ENCODE measurements around the gene TSG101. TPM values are rescaled to one million over a fixed set of nuclear protein-coding genes. Genes with fewer than 3 reads are reported as not detected.

The TSG101 gene
- total RNA-seq, 1 donor from 2014 or later, result 124 TPM

GRCh38 chr11:18463439-18463838 is 63.3 kb downstream of the TSG101 start:
- TF ChIP-seq CTCF (conservative IDR thresholded peaks at IDR 0.05; ENCODE audit: low read depth, low read length), result no peak

GRCh38 chr11:18461909-18462308 is 64.8 kb downstream of the TSG101 start:
- DNase-seq (ENCODE audit: low read depth), result no peak
- no peak for TF ChIP-seq CTCF (conservative IDR thresholded peaks at IDR 0.05; ENCODE audit: low read depth, low read length)

More at GRCh38 chr11:18463439-18463838, 63.3 kb downstream of the TSG101 start:
- DNase-seq (ENCODE audit: low read depth), result no peak
- no peak overlapping the region for H3K4me3 ChIP-seq (ENCODE audit: low read depth, low read length)

GRCh38 chr11:18459634-18460033 is 67.1 kb downstream of the TSG101 start:
- TF ChIP-seq CTCF (conservative IDR thresholded peaks at IDR 0.05; ENCODE audit: low read depth, low read length), result no peak
- no peak overlapping the region for H3K4me3 ChIP-seq (ENCODE audit: low read depth, low read length)
- no peak for DNase-seq (ENCODE audit: low read depth)

More at GRCh38 chr11:18461909-18462308, 64.8 kb downstream of the TSG101 start:
- H3K4me3 ChIP-seq (ENCODE audit: low read depth, low read length), result no peak overlapping the region

- TF ChIP-seq CTCF (conservative IDR thresholded peaks at IDR 0.05; ENCODE audit: low read depth, low read length), result no peak
- DNase-seq (ENCODE audit: low read depth), result no peak
- H3K4me3 ChIP-seq (ENCODE audit: low read depth, low read length), result no peak overlapping the region
Observed at GRCh38 chr11:18457450-18457849, 69.3 kb downstream of the TSG101 start.

- no peak for TF ChIP-seq CTCF (conservative IDR thresholded peaks at IDR 0.05; ENCODE audit: low read depth, low read length)
- H3K4me3 ChIP-seq (ENCODE audit: low read depth, low read length), result no peak within 1 kb of the TSS
- no peak for DNase-seq (ENCODE audit: low read depth)
Observed at GRCh38 chr11:18455686-18456372, 70.9 kb downstream of the TSG101 start, which contains the start of gene LDHAL6A. Gene LDHAL6A, plus strand, starts transcription at chr11:18455856. Its CDS starts 825 bp downstream, at chr11:18456681.

- DNase-seq (ENCODE audit: low read depth), result no peak
- H3K4me3 ChIP-seq (ENCODE audit: low read depth, low read length), result no peak overlapping the region
- no peak for TF ChIP-seq CTCF (conservative IDR thresholded peaks at IDR 0.05; ENCODE audit: low read depth, low read length)
Observed at GRCh38 chr11:18452927-18453326, 73.8 kb downstream of the TSG101 start.

GRCh38 chr11:18449251-18449650 is 77.5 kb downstream of the TSG101 start:
- H3K4me3 ChIP-seq (ENCODE audit: low read depth, low read length), result no peak overlapping the region
- TF ChIP-seq CTCF (conservative IDR thresholded peaks at IDR 0.05; ENCODE audit: low read depth, low read length), result no peak
- no peak for DNase-seq (ENCODE audit: low read depth)

All from epithelial cell of proximal tubule (primary cell).